Muscle layer of duodenum (tissue), 2 donors: ENCODE results near the gene AREL1.

Source experiments
- H3K27ac ChIP-seq: one replicate; pipeline ENCODE4 v1.7.0; 2013; ENCODE audit warnings: mild to moderate bottlenecking, low read length
- H3K27me3 ChIP-seq: one replicate; pipeline ENCODE4 v1.7.0; 2013; ENCODE audit warnings: low read depth, mild to moderate bottlenecking, control low read depth, low read length
- H3K36me3 ChIP-seq, 2 donors: one replicate each; pipeline ENCODE4 v1.7.0; 2013; ENCODE audit warnings: low read length in 2 of 2, control low read depth in 1 of 2, mild to moderate bottlenecking in 1 of 2; ENCODE audit not compliant: insufficient read depth in 2 of 2, control insufficient read depth in 1 of 2
- H3K4me1 ChIP-seq, 2 donors: one replicate each; pipeline ENCODE4 v1.7.0; 2013; ENCODE audit warnings: low read length in 2 of 2, mild to moderate bottlenecking in 2 of 2, control low read depth in 1 of 2, moderate library complexity in 1 of 2; ENCODE audit not compliant: insufficient read depth in 2 of 2, control insufficient read depth in 1 of 2
- H3K4me3 ChIP-seq, 2 donors: one replicate each; pipeline ENCODE4 v1.7.0; 2013; ENCODE audit warnings: low read length in 2 of 2, low read depth in 1 of 2, mild to moderate bottlenecking in 1 of 2
- H3K9me3 ChIP-seq, 2 donors: one replicate each; pipeline ENCODE4 v1.7.0; 2013; ENCODE audit warnings: low read length in 2 of 2, control low read depth in 1 of 2, mild to moderate bottlenecking in 1 of 2; ENCODE audit not compliant: control insufficient read depth in 1 of 2
- donor health status: healthy.

Gene AREL1

DNA sequence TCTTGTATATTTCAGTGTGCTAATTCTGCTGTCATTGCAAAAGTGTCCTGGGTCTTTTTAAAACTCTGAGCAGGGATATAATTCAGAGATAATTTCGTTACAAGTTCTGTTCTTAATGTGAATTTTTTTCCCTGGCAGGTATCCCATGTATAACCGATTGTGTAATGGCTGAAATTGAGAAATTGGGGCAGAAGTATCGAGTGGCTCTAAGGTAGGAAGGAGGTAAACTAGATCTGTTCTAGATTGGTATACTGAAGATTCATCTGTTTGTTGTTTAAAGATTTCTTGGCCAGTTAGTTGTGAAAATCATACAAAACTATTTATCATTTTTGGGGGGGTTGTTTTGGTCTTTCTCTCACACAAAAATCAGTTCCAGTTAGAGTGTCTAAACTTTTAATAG is 10.3 kb upstream of the AREL1 start:
- no peaks in the 10 kb centered on the region for H3K4me1 ChIP-seq
- no peaks in the 10 kb centered on the region for H3K27me3 ChIP-seq
- H3K9me3 ChIP-seq = no peaks in the 10 kb centered on the region
- no peak overlapping the region for H3K27ac ChIP-seq
- H3K4me3 ChIP-seq = no peak overlapping the region
- H3K36me3 ChIP-seq = peaks cover 14 to 50% of the 10 kb centered on the region in 2 donors

DNA sequence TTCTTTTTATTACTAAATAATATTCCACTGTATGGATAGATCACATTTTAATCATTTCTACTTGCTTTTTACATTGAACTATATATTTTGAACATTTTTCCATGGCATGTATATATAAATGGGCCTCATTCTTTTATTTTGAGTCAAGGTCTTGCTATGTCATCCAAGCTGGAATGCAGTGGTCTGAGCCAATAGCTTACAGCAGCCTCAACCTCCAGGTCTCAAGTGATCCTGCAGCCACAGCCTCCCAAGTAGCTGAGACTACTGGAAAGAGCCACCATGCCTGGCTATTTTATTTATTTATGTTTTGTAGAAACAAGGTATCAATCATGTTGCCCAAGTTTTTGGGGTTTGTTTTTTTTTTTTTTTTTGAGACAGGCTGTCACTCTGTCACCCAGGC is 7.6 kb upstream of the AREL1 start:
- Histone ChIP-seq H3K4me3 (no peak overlapping the region), H3K27me3 (no peaks in the 10 kb centered on the region), H3K9me3 (no peaks in the 10 kb centered on the region), H3K36me3 (peaks cover 19 to 59% of the 10 kb centered on the region in 2 donors), H3K27ac (no peak overlapping the region), H3K4me1 (no peaks in the 10 kb centered on the region)

DNA sequence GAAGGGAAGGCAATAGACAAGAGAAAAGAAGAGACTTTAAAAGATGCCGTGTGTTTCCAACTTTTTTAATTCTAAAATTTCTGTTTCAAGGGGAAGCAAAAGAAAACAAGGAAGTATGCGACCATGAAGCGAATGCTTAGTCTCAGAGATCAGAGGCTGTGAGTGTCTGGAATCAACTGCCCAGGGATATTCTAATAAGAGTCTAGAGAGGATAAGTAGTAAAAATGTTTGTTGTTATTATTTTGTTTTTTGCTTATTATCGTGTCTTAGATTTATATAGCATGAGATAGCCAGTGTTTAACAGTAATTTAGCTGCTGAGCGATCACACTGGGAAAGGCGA is 485 bp upstream of the AREL1 start:
- Histone ChIP-seq H3K9me3 (no peaks in the 10 kb centered on the region), H3K27ac (peak overlapping the region; percentile 94), H3K4me1 (peaks cover 7 to 30% of the 10 kb centered on the region in 2 donors), H3K4me3 (peak overlapping the region; percentile 87 to 100), H3K27me3 (no peaks in the 10 kb centered on the region), H3K36me3 (peaks cover 8 to 20% of the 10 kb centered on the region in 2 donors)

DNA sequence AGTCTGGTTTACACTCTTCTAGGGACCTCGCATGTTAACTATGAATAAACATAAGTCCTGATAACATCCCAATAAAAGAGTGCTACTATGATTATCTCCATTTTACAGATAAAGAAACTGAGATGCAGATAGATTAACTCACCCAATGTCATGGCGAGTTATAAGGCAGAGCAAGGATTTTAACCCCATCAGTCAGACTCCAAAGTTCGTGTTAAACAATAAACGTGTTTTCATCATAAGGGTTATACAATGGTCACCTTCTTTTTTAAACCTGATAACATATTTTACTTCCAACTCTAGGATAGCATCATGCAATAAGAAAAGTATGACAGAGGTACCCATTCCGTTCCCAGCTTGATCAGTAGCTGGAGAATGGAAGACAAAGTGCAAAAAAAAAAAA is 1.2 kb downstream of the AREL1 start:
- H3K9me3 ChIP-seq = no peaks in the 10 kb centered on the region
- peak overlapping the region in 1 of 2 donors; percentile 87 for H3K4me3 ChIP-seq
- H3K27me3 ChIP-seq = no peaks in the 10 kb centered on the region
- no peak overlapping the region for H3K27ac ChIP-seq
- peaks cover 7 to 30% of the 10 kb centered on the region in 2 donors for H3K4me1 ChIP-seq
- peaks cover 6 to 9% of the 10 kb centered on the region in 2 donors for H3K36me3 ChIP-seq

DNA sequence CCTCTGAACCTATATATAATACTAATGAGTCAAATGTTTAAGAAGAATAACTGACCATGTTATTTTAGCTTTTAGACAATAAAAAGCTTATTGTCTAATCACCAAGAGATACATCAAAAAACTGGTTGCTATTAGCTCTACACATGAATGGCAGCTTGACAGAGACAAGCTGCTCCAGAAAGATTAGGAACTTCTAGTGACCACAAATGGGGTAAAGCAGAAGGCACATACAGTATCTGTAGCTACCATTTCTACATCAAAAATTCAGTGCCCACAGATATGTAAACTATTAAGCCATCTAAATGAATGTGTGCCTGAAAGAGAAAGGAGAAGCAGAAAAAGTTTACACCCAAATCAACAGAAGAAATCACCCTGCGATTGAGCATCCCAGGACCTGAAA is 2.4 kb downstream of the AREL1 start:
- no peak overlapping the region for H3K4me3 ChIP-seq
- peaks cover 7 to 30% of the 10 kb centered on the region in 2 donors for H3K4me1 ChIP-seq
- no peak overlapping the region for H3K27ac ChIP-seq
- peaks cover 3% of the 10 kb centered on the region in 2 donors for H3K36me3 ChIP-seq
- no peaks in the 10 kb centered on the region for H3K9me3 ChIP-seq
- no peaks in the 10 kb centered on the region for H3K27me3 ChIP-seq

DNA sequence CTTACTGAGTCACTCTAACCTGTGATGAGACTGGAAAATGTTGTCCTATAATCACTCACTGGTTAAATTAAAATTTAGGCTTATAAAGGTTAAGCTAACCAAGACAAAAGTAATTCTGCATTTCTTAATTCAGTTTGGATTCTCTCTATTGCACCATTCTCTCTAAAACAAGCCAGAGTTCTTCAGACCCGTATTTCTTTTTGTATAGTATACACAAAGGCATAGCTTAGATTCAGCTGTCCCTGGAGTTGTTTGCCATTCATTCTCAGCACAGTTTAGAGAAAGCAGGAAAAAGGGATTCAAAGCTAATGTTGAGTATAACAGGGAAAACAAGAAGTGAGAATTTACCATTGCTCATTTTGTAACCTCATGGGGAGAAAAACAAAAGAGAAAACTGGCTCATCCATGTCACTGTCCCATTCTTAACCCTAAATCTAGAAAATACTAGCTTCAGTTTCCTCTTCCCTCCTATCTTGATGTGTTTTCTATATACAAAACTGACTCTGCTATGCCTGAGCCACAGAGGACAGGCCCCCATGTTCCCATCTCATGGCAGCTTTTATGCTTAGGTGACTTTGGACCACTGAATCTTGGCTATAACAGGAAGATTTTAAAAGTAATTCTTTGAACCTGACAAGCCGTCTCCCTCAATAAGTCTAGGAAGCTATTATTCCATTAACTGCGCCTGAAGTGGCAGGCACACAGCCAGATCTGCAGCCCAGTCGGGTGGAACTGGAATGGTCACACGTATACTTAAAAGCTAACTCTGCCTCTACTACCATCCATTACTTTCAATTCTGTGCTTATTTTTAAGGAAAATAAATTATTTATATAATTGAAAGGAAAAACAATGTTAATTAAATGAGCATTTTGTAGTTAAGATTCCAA is 7.0 kb downstream of the AREL1 start:
- Histone ChIP-seq H3K36me3 (no peaks in the 10 kb centered on the region), H3K27ac (no peak overlapping the region), H3K27me3 (no peaks in the 10 kb centered on the region), H3K9me3 (no peaks in the 10 kb centered on the region), H3K4me1 (peaks cover 0 to 8% of the 10 kb centered on the region in 2 donors), H3K4me3 (no peak overlapping the region)

DNA sequence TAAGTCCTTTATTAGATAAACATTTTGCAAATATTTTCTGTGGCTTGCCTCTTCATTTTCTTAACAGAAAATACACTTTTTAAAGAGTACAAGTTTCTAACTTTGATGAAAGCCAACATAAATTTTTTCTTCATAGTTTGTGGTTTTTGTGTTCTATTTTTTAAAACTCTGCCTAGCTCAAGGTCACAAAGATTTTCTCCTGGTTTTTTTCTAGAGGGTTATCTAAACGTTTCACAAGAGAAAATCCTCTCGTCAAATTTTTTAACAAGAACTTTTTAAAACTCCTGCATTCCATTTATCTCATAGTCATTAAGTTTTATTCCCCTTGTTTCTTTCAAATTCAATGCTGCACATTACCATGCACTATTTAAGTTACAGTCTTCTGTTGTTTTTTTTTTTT is 8.2 kb downstream of the AREL1 start:
- H3K4me1 ChIP-seq = peaks cover 0 to 3% of the 10 kb centered on the region in 2 donors
- no peak overlapping the region for H3K4me3 ChIP-seq
- H3K27ac ChIP-seq = no peak overlapping the region
- H3K27me3 ChIP-seq = no peaks in the 10 kb centered on the region
- no peaks in the 10 kb centered on the region for H3K36me3 ChIP-seq
- no peaks in the 10 kb centered on the region for H3K9me3 ChIP-seq

DNA sequence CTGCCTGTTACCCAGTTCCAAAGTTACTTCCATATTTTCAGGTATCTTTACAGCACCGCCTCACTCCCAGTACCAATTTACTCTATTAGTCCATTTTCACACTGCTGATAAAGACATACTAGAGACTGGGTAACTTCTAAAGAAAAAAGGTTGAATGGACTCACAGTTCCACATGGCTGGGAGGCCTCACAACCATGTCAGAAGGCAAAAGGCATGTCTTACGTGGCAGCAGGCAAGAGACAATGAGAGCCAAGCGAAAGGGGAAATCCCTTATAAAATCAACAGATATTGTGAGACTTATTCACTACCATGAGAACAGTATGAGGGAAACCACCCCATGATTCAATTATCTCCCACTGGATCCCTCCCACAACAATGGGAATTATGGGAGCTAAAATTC is 9.8 kb downstream of the AREL1 start:
- Histone ChIP-seq H3K4me1 (no peaks in the 10 kb centered on the region), H3K4me3 (no peak overlapping the region), H3K36me3 (no peaks in the 10 kb centered on the region), H3K9me3 (no peaks in the 10 kb centered on the region), H3K27ac (no peak overlapping the region), H3K27me3 (no peaks in the 10 kb centered on the region)

DNA sequence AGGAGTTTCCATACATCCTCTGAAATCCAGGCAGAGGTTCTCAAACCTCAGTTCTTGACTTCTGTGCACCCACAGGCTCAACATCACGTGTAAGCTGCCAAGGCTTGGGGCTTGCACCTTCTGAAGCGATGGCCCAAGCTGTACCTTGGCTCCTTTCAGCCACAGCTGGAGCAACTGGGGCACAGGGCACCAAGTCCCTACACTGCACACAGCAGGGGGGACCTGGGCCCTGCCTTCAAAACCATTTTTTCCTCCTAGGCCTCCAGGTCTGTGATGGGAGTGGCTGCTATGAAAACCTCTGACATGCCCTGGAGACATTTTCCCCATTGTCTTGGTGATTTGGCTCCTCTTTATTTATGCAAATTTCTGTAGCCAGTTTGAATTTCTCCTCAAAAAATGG is 10.6 kb downstream of the AREL1 start:
- Histone ChIP-seq H3K4me1 (no peaks in the 10 kb centered on the region), H3K27ac (no peak overlapping the region), H3K27me3 (no peaks in the 10 kb centered on the region)

DNA sequence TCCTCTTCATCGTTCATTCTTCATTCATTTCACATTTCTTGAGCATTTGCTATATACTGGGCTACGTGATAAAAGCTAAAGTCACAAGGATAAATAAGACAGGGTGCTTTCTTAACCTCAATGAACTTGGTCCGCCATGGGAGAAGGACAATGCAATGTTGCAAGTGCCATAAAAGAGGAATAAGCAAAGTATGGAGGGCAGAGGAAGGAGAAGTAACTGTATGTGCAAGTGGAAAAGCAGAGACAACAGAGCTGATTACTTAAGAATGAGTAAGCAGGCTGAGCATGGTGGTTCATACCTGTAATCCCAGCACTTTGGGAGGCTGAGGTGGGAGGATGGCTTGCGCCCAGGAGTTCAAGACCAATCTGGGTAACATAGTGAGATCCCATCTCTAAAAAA is 14.4 kb downstream of the AREL1 start:
- Histone ChIP-seq H3K27me3 (no peaks in the 10 kb centered on the region), H3K36me3 (peaks cover 0 to 5% of the 10 kb centered on the region in 2 donors), H3K27ac (no peak overlapping the region), H3K4me1 (no peaks in the 10 kb centered on the region), H3K9me3 (no peaks in the 10 kb centered on the region), H3K4me3 (no peak overlapping the region)

More for the DNA sequence above, 10.6 kb downstream of the AREL1 start:
- no peaks in the 10 kb centered on the region for H3K9me3 ChIP-seq
- H3K36me3 ChIP-seq = peaks cover 0 to 5% of the 10 kb centered on the region in 2 donors
- H3K4me3 ChIP-seq = no peak overlapping the region

DNA sequence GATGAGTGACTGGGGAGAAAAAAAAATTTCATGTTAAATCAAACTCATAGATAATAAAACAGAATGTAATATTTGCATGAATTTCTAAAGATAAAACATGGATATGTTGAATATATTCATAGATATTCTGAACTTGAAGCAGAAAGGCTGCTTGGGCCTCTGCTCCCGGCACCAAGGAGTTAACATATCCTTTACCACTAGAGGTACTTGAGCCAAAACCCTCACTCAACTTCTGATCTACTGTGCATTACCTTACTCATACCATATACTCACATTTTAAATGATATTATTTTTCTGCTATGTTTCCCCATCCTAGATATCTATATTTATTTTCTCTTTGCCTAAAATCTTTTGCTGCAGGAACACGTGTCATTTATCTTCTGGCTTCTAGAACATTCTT is 14.9 kb downstream of the AREL1 start:
- H3K4me3 ChIP-seq = no peak overlapping the region
- peaks cover 0 to 5% of the 10 kb centered on the region in 2 donors for H3K36me3 ChIP-seq
- no peaks in the 10 kb centered on the region for H3K9me3 ChIP-seq
- no peak overlapping the region for H3K27ac ChIP-seq
- H3K4me1 ChIP-seq = no peaks in the 10 kb centered on the region
- H3K27me3 ChIP-seq = no peaks in the 10 kb centered on the region

DNA sequence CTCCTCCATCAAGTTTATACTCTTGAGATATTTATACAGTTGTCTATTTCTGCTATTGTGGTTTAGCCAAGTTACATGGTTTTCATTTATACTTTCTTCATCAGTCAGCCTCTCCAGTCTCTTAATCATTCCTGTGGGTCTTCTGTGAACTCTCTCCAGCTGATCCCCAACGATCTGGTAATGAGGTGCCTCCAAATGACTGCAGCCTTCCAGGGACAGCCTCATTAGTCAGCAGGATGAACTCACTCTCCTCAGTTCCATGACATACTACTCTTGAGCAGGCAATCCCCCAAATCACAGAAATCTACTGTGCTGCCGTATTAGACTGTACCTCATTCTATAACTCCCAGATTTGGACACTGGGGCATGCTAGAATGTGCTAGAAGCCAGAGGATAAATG is 15.3 kb downstream of the AREL1 start:
- Histone ChIP-seq H3K36me3 (peaks cover 0 to 5% of the 10 kb centered on the region in 2 donors), H3K4me3 (no peak overlapping the region), H3K4me1 (no peaks in the 10 kb centered on the region), H3K27ac (no peak overlapping the region), H3K27me3 (no peaks in the 10 kb centered on the region), H3K9me3 (no peaks in the 10 kb centered on the region)
